Activated B cell treated with CpG ODN at 0.5 μM for 24 hours (primary cell): Measurements from ENCODE around the gene PTPN7. TPM values are rescaled to one million over a fixed set of nuclear protein-coding genes. Genes with fewer than 3 reads are reported as not detected.
A peak's percentile ranks its signal among the peaks of the same experiment; 100 is the strongest.

Source experiments
- ATAC-seq: fragments of 200-7000 bp; cut with Tn5 transposase; one replicate; pipeline ENCODE4 v1.10.0; 2021; ENCODE audit warnings: low read depth, mild to moderate bottlenecking, moderate library complexity
- CTCF ChIA-PET: fragments of 350-600 bp; sonication (Branson Sonifier 250); formaldehyde crosslinking; loops from one replicate; lab custom pipeline; 2021; ENCODE audit warnings: antibody characterized with exemption; lab: Charles Lee
- POLR2A ChIA-PET: fragments of 350-600 bp; sonication (Branson Sonifier 250); formaldehyde crosslinking; loops from one replicate; lab custom pipeline; 2021; ENCODE audit warnings: antibody characterized with exemption; lab: Charles Lee
- DNase-seq: peaks from one replicate; pipeline ENCODE4 v3.0.0; 2022
- H3K27ac Mint-ChIP-seq: one replicate; pipeline ENCODE4 v1.8.0; 2020; ENCODE audit warnings: mixed read lengths
- H3K27me3 Mint-ChIP-seq: one replicate; pipeline ENCODE4 v1.8.0; 2021; ENCODE audit warnings: mixed read lengths
- H3K36me3 Mint-ChIP-seq: one replicate; pipeline ENCODE4 v1.8.0; 2021; ENCODE audit warnings: low read depth, mixed read lengths
- H3K4me1 Mint-ChIP-seq: one replicate; pipeline ENCODE4 v1.8.0; 2021; ENCODE audit warnings: mixed read lengths
- H3K4me3 Mint-ChIP-seq: one replicate; pipeline ENCODE4 v1.8.0; 2020; ENCODE audit warnings: mild to moderate bottlenecking, mixed read lengths
- H3K9me3 Mint-ChIP-seq: one replicate; pipeline ENCODE4 v1.8.0; 2020; ENCODE audit warnings: mixed read lengths
- CTCF ChIP-seq: fragments of 200-600 bp; IDR thresholded peaks from one replicate; pipeline ENCODE4 v1.8.0; 2022; ENCODE audit warnings: antibody characterized with exemption, mild to moderate bottlenecking
- intact Hi-C: fragments of 100-400 bp; cut with micrococcal nuclease; formaldehyde crosslinking; loops from one replicate; pipeline ENCODE4 v1.15.1; 2024
- total RNA-seq: library from RNA; stranded (reverse); gene quantifications from 2 replicates; pipeline ENCODE4 v1.2.3, GENCODE V29; 2022

The PTPN7 gene
- total RNA-seq, 1 donor from 2014 or later, result 31.0 TPM

- TF ChIP-seq CTCF, result no peak
Observed at GRCh38 chr1:202161151-202162046, 997 bp upstream of the PTPN7 start.

GRCh38 chr1:202159534-202160371 lies 649 bp downstream of the PTPN7 start:
- DNase-seq (peak; percentile 44), ATAC-seq (peak; percentile 22)
- Mint-ChIP-seq H3K27me3 (no peaks in the 10 kb centered on the region), H3K4me1 (peaks cover 83% of the 10 kb centered on the region), H3K36me3 (peaks cover 23% of the 10 kb centered on the region), H3K4me3 (peak overlapping the region; percentile 91), H3K9me3 (no peaks in the 10 kb centered on the region), H3K27ac (peak overlapping the region; percentile 92)
- TF ChIP-seq CTCF, result no peak
- CTCF ChIA-PET, result interaction anchor here (0.6 to 2.3 kb wide), 10 partner anchors 8 to 33 kb away, joined by 3 to 13 read pairs (median 5); partner anchors contain the start of gene LGR6
- intact Hi-C loops, result loop anchor here (1.0 to 10.0 kb wide), 5 partner anchors 16 to 1225 kb away; partner anchors contain the start of genes PCAT6 and TMEM183A
- POLR2A ChIA-PET, result interaction anchor here (0.6 to 3.0 kb wide), 5 partner anchors 11 to 206 kb away, joined by 3 to 29 read pairs (median 3); partner anchors contain the start of gene ARL8A

More at GRCh38 chr1:202161151-202162046, 997 bp upstream of the PTPN7 start:
- peak overlapping the region; percentile 91 for H3K4me3 Mint-ChIP-seq
- peak overlapping the region; percentile 92 for H3K27ac Mint-ChIP-seq
- intact Hi-C loops, result loop anchor here (5.0 to 10.0 kb wide), 4 partner anchors 453 to 1223 kb away; partner anchors contain the start of genes PCAT6 and TMEM183A
- POLR2A ChIA-PET, result interaction anchor here (1.0 to 3.0 kb wide), 2 partner anchors 12 to 18 kb away, joined by 3 to 29 read pairs; partner anchors contain the start of gene ARL8A
- no peak for ATAC-seq
- H3K27me3 Mint-ChIP-seq, result no peaks in the 10 kb centered on the region
- H3K4me1 Mint-ChIP-seq, result peaks cover 87% of the 10 kb centered on the region
- H3K9me3 Mint-ChIP-seq, result no peaks in the 10 kb centered on the region
- H3K36me3 Mint-ChIP-seq, result peaks cover 9% of the 10 kb centered on the region
- CTCF ChIA-PET, result interaction anchor here (1.0 to 2.2 kb wide), 10 partner anchors 10 to 150 kb away, joined by 3 to 13 read pairs (median 4); partner anchors contain the start of gene LGR6
- DNase-seq, result no peak

- ATAC-seq, result no peak
- no peak for TF ChIP-seq CTCF
Observed at GRCh38 chr1:202158810-202159533, 1.4 kb downstream of the PTPN7 start.

GRCh38 chr1:202157945-202158344 lies 2.5 kb downstream of the PTPN7 start:
- ChIA-PET CTCF (no interaction called here), POLR2A (no interaction called here)
- Mint-ChIP-seq H3K27ac (no peak overlapping the region), H3K4me1 (peaks cover 68% of the 10 kb centered on the region), H3K27me3 (no peaks in the 10 kb centered on the region), H3K4me3 (no peak overlapping the region), H3K9me3 (no peaks in the 10 kb centered on the region), H3K36me3 (peaks cover 35% of the 10 kb centered on the region)
- DNase-seq (no peak), ATAC-seq (no peak)
- no peak for TF ChIP-seq CTCF
- intact Hi-C loops, result no loop called here

More at GRCh38 chr1:202158810-202159533, 1.4 kb downstream of the PTPN7 start:
- Mint-ChIP-seq H3K27ac (peak overlapping the region; percentile 92), H3K4me3 (peak overlapping the region; percentile 91), H3K27me3 (no peaks in the 10 kb centered on the region), H3K36me3 (peaks cover 27% of the 10 kb centered on the region), H3K4me1 (peaks cover 78% of the 10 kb centered on the region), H3K9me3 (no peaks in the 10 kb centered on the region)
- ChIA-PET POLR2A (interaction anchor here (0.7 to 3.0 kb wide), 2 partner anchors 15 to 28 kb away, joined by 13 to 29 read pairs; partner anchors contain the start of gene ARL8A), CTCF (interaction anchor here (2.2 to 2.3 kb wide), 2 partner anchors 30 to 34 kb away, joined by 8 to 13 read pairs; partner anchors contain the start of gene LGR6)
- intact Hi-C loops, result no loop called here
- DNase-seq, result no peak
